GM23248 (cell line): ENCODE measurements around the gene SMARCD3. TPM values are rescaled to one million over a fixed set of nuclear protein-coding genes. Genes with fewer than 3 reads are reported as not detected.
A peak's percentile ranks its signal among the peaks of the same experiment; 100 is the strongest.

Experiments
- DNase-seq: peaks from one replicate; pipeline ENCODE4 v3.0.0-alpha.2; 2015
- H2AFZ ChIP-seq: fragments of 200-600 bp; sonication (generic); 2 replicates; pipeline ENCODE4 v1.6.1; 2016; ENCODE audit warnings: antibody characterized with exemption
- H3F3A ChIP-seq: fragments of 200-600 bp; sonication (generic); 2 replicates; pipeline ENCODE4 v1.6.1; 2016; ENCODE audit warnings: mild to moderate bottlenecking, antibody characterized with exemption, mixed run types; ENCODE audit not compliant: insufficient read depth
- H3K27ac ChIP-seq: fragments of 200-600 bp; sonication (generic); 2 replicates; pipeline ENCODE4 v1.5.1; 2016; ENCODE audit warnings: mild to moderate bottlenecking
- H3K27me3 ChIP-seq: fragments of 200-600 bp; sonication (generic); replicated peaks from 2 replicates; pipeline ENCODE4 v1.6.1; 2016; ENCODE audit warnings: mild to moderate bottlenecking; ENCODE audit not compliant: insufficient read depth
- H3K36me3 ChIP-seq: fragments of 200-600 bp; sonication (generic); 2 replicates; pipeline ENCODE4 v1.6.1; 2016; ENCODE audit warnings: low read depth, mild to moderate bottlenecking
- H3K4me1 ChIP-seq: fragments of 200-600 bp; sonication (generic); 2 replicates; pipeline ENCODE4 v1.6.1; 2016; ENCODE audit warnings: mild to moderate bottlenecking; ENCODE audit not compliant: insufficient read depth
- H3K4me2 ChIP-seq: fragments of 200-600 bp; sonication (generic); one replicate; pipeline ENCODE4 v1.6.1; 2016; ENCODE audit warnings: mild to moderate bottlenecking; ENCODE audit not compliant: unreplicated experiment
- H3K4me3 ChIP-seq: fragments of 200-600 bp; sonication (generic); 2 replicates; pipeline ENCODE4 v1.5.1; 2016; ENCODE audit warnings: mild to moderate bottlenecking
- H3K79me2 ChIP-seq: fragments of 200-600 bp; sonication (generic); 2 replicates; pipeline ENCODE4 v1.6.1; 2016; ENCODE audit warnings: mild to moderate bottlenecking; ENCODE audit not compliant: insufficient read depth
- H3K9ac ChIP-seq: fragments of 200-600 bp; sonication (generic); 2 replicates; pipeline ENCODE4 v1.6.1; 2016; ENCODE audit warnings: mild to moderate bottlenecking
- H3K9me2 ChIP-seq: fragments of 200-600 bp; sonication (generic); 2 replicates; pipeline ENCODE4 v1.6.1; 2016; ENCODE audit warnings: mixed run types, mild to moderate bottlenecking, moderate library complexity; ENCODE audit not compliant: insufficient read depth
- H3K9me3 ChIP-seq: fragments of 200-600 bp; sonication (generic); one replicate; pipeline ENCODE4 v1.6.1; 2017; ENCODE audit warnings: low read depth
- H4K20me1 ChIP-seq: fragments of 200-600 bp; sonication (generic); 2 replicates; pipeline ENCODE4 v1.6.0; 2016; ENCODE audit not compliant: insufficient read depth
- EZH2 ChIP-seq: fragments of 200-600 bp; sonication (generic); IDR thresholded peaks from 2 replicates; pipeline ENCODE4 v1.6.1; 2018; ENCODE audit warnings: antibody characterized with exemption, mild to moderate bottlenecking; ENCODE audit not compliant: insufficient read depth, poor library complexity, severe bottlenecking
- EZH2phosphoT487 ChIP-seq: fragments of 200-600 bp; sonication (generic); IDR thresholded peaks from 2 replicates; pipeline ENCODE4 v1.6.1; 2018; ENCODE audit warnings: antibody characterized with exemption, moderate library complexity, mild to moderate bottlenecking, low read depth; ENCODE audit not compliant: insufficient read depth
- WGBS, 2 experiments: methylation state at CpG; one replicate each; pipeline ENCODE4 v1.1.6; 2015 to 2017; ENCODE audit warnings: low lambda C conversion rate in 2 of 2, low coverage in 1 of 2; ENCODE audit errors: missing lambda C conversion rate in 2 of 2; 5-methylcytosine and 5-hydroxymethylcytosine counted together
- in situ Hi-C: fragments of 300-500 bp; cut with MboI; formaldehyde crosslinking; loops from 2 replicates; pipeline ENCODE4 v1.15.0; 2020
- polyA plus RNA-seq: library from polyadenylated mRNA; unstranded; fragments of >200 nt; fragmentation: Nextera tagmentation; extraction: Ambion mirVana; gene quantifications from 2 replicates; pipeline ENCODE4 v1.2.1, GENCODE V29; 2016
- total RNA-seq: library from RNA; depleted of rRNA; stranded (reverse); fragments of >200 nt; shearing (Covaris generic); gene quantifications from 2 replicates; pipeline ENCODE4 v1.2.3, GENCODE V29; 2014

Gene SMARCD3
- total and polyA plus RNA-seq, 2 experiments from 2014 or later: 22.4 to 32.2 TPM

DNA sequence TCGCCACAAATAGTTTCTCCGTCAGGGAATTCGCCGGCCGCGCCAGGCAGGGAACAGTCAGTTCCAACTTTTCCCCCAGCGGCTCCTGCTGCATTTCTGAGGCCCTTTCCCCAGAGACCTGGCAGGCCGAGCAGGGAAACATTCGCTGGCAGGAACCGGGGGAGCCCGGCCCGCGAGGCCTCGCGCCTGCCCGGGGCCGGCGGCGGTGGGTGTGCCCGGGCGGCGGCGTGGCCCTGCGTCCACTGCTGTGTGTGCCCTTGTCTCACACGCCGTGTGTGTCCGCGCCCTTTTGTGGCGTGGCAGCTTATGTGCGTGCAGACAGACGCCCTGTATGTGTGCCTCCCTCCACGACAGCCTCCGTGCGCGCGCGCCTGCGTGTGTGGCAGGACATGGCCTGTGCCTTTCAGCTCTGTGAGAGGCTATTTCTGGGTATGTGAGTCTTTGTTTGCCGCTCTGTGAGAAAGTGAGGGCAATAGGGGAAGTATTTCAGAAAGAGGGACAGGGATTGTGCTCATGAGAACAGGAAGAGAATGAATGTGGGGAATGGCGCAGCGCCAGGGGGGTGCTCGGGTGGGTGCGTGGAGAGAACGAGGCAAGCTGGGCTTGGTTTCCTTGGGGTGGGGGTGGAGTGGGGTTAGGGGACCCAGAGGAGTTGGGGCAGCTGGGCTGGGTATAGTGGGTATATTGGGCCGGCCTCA, 689 bp upstream of the SMARCD3 start:
- peak overlapping the region; percentile 87 for H3K9ac ChIP-seq
- no peaks in the 10 kb centered on the region for H3K79me2 ChIP-seq
- in situ Hi-C loops: no loop called here
- 1 to 3% methylated on average over 39 to 40 of the region's 45 CpGs for WGBS, 2 experiments
- peak overlapping the region; percentile 74 for H2AFZ ChIP-seq
- H3K4me3 ChIP-seq: peak overlapping the region; percentile 91
- H3K9me2 ChIP-seq: no peaks in the 10 kb centered on the region
- peak; percentile 86 for DNase-seq
- H3K4me1 ChIP-seq: peaks cover 13% of the 10 kb centered on the region; the same call in 1 of the 2 replicates
- H3K27ac ChIP-seq: peak overlapping the region; percentile 82
- H3K36me3 ChIP-seq: no peaks in the 10 kb centered on the region
- no peaks in the 10 kb centered on the region; the same call in 1 of the 2 replicates for H3F3A ChIP-seq
- TF ChIP-seq EZH2 (no peak), EZH2phosphoT487 (no peak)
- peak overlapping the region; percentile 91 for H3K4me2 ChIP-seq
- no peaks in the 10 kb centered on the region for H3K9me3 ChIP-seq
- H4K20me1 ChIP-seq: no peaks in the 10 kb centered on the region
- H3K27me3 ChIP-seq: no peaks in the 10 kb centered on the region

- Histone ChIP-seq H3K4me2 (peak overlapping the region; percentile 91), H3K27me3 (no peaks in the 10 kb centered on the region), H2AFZ (peak overlapping the region; percentile 80), H4K20me1 (no peaks in the 10 kb centered on the region), H3K9me3 (no peaks in the 10 kb centered on the region), H3K9me2 (no peaks in the 10 kb centered on the region), H3F3A (peaks cover 1% of the 10 kb centered on the region; the same call in 1 of the 2 replicates), H3K27ac (peak overlapping the region; percentile 82), H3K9ac (peak overlapping the region; percentile 87), H3K4me1 (peaks cover 14% of the 10 kb centered on the region; the same call in 1 of the 2 replicates), H3K36me3 (no peaks in the 10 kb centered on the region), H3K79me2 (no peaks in the 10 kb centered on the region), H3K4me3 (peak overlapping the region; percentile 91)
- in situ Hi-C loops: no loop called here
- 4 to 7% methylated on average over 24 to 28 of the region's 29 CpGs for WGBS, 2 experiments
- TF ChIP-seq EZH2: no peak
- TF ChIP-seq EZH2phosphoT487: no peak
- DNase-seq: peak; percentile 48
These were observed 716 bp downstream of the SMARCD3 start for GRCh38 chr7:151247611-151248345.

GRCh38 chr7:151246851-151247580, 1.5 kb downstream of the SMARCD3 start:
- Histone ChIP-seq H3K4me3 (peak overlapping the region; percentile 91), H3K9me2 (no peaks in the 10 kb centered on the region), H3K79me2 (no peaks in the 10 kb centered on the region), H3F3A (peaks cover 7% of the 10 kb centered on the region; the same call in 1 of the 2 replicates), H3K27me3 (no peaks in the 10 kb centered on the region), H3K4me2 (peak overlapping the region; percentile 91), H2AFZ (no peak overlapping the region; the same call in 1 of the 2 replicates), H3K27ac (no peak overlapping the region), H4K20me1 (no peaks in the 10 kb centered on the region), H3K36me3 (no peaks in the 10 kb centered on the region), H3K4me1 (peaks cover 13% of the 10 kb centered on the region; the same call in 1 of the 2 replicates), H3K9me3 (no peaks in the 10 kb centered on the region), H3K9ac (peak overlapping the region; percentile 87)
- DNase-seq: no peak
- TF ChIP-seq EZH2phosphoT487 (no peak), EZH2 (no peak)
- in situ Hi-C loops: no loop called here
- 68 to 78% methylated on average over 3 to 4 of the region's 4 CpGs for WGBS, 2 experiments
